SU-DHL-6 (cell line): ENCODE results near the gene PSMB11.

Experiments used
- H2AFZ ChIP-seq: fragments of 200-600 bp; sonication (generic); 2 replicates; pipeline ENCODE4 v1.6.1; 2014; ENCODE audit warnings: low read depth, mild to moderate bottlenecking, moderate library complexity, mixed read lengths, antibody characterized with exemption, low read length; ENCODE audit not compliant: severe bottlenecking
- H3F3A ChIP-seq: fragments of 200-600 bp; shearing (Covaris generic); 2 replicates; pipeline ENCODE4 v1.6.0; 2016; ENCODE audit warnings: antibody characterized with exemption, mild to moderate bottlenecking; ENCODE audit not compliant: insufficient read depth
- H3K27ac ChIP-seq: fragments of 200-600 bp; sonication (generic); 2 replicates; pipeline ENCODE4 v1.5.1; 2016; ENCODE audit warnings: low read depth, mild to moderate bottlenecking, low read length, moderate library complexity, mixed read lengths
- H3K27me3 ChIP-seq: fragments of 200-600 bp; sonication (generic), shearing (Covaris generic); 2 replicates; pipeline ENCODE4 v1.6.0; 2014; ENCODE audit warnings: mild to moderate bottlenecking, low read length
- H3K36me3 ChIP-seq: fragments of 200-600 bp; sonication (generic); 2 replicates; pipeline ENCODE4 v1.6.1; 2014; ENCODE audit warnings: mild to moderate bottlenecking, low read length, mixed read lengths
- H3K4me2 ChIP-seq: fragments of 300-600, 200-600 bp; shearing (Covaris generic), sonication (generic); 2 replicates; pipeline ENCODE4 v1.6.0; 2014; ENCODE audit warnings: low read length, low read depth, mild to moderate bottlenecking; ENCODE audit not compliant: poor library complexity, severe bottlenecking
- H3K4me3 ChIP-seq: fragments of 200-600 bp; sonication (generic); 2 replicates; pipeline ENCODE4 v1.5.1; 2014; ENCODE audit warnings: antibody characterized with exemption, low read length, mild to moderate bottlenecking, mixed read lengths; ENCODE audit not compliant: insufficient read depth, poor library complexity, severe bottlenecking
- H3K79me2 ChIP-seq: fragments of 200-600 bp; sonication (generic); 2 replicates; pipeline ENCODE4 v1.6.1; 2014; ENCODE audit warnings: mild to moderate bottlenecking, low read length, moderate library complexity; ENCODE audit not compliant: insufficient read depth
- H3K9ac ChIP-seq: fragments of 200-600 bp; sonication (generic); 2 replicates; pipeline ENCODE4 v1.7.0; 2014; ENCODE audit warnings: mild to moderate bottlenecking, low read length
- H3K9me2 ChIP-seq: fragments of 200-600 bp; sonication (generic); replicated peaks from 2 replicates; pipeline ENCODE4 v1.6.1; 2014; ENCODE audit warnings: low read length; ENCODE audit not compliant: insufficient read depth
- H3K9me3 ChIP-seq: fragments of 200-600 bp; sonication (generic); 2 replicates; pipeline ENCODE4 v1.6.1; 2014; ENCODE audit warnings: low read length, mixed read lengths; ENCODE audit not compliant: insufficient read depth
- H4K20me1 ChIP-seq: fragments of 200-600 bp; sonication (generic); 2 replicates; pipeline ENCODE4 v1.6.1; 2014; ENCODE audit warnings: low read depth, mild to moderate bottlenecking, antibody characterized with exemption, low read length, moderate library complexity, mixed read lengths
- CTCF ChIP-seq: fragments of 200-600 bp; sonication (generic); IDR thresholded peaks from one replicate; pipeline ENCODE4 v1.5.1; 2017; ENCODE audit warnings: antibody characterized with exemption, mild to moderate bottlenecking, low read length, moderate library complexity; ENCODE audit not compliant: insufficient read depth, poor library complexity, severe bottlenecking
- EZH2phosphoT487 ChIP-seq: fragments of 200-600 bp; sonication (generic), shearing (Covaris generic); conservative IDR thresholded peaks from 2 replicates; pipeline ENCODE4 v1.6.1; 2018; ENCODE audit warnings: mild to moderate bottlenecking, antibody characterized with exemption, low read length, moderate library complexity, mixed read lengths

PSMB11 gene

GRCh38 chr14:23091294-23092225 lies 49.5 kb downstream of the PSMB11 start:
- H3K79me2 ChIP-seq, result peaks cover 55% of the 10 kb centered on the region
- no peak overlapping the region for H2AFZ ChIP-seq
- no peak for TF ChIP-seq EZH2phosphoT487
- TF ChIP-seq CTCF, result no peak
- H3K27ac ChIP-seq, result no peak overlapping the region
- peaks cover 21% of the 10 kb centered on the region for H4K20me1 ChIP-seq
- H3K4me2 ChIP-seq, result no peak overlapping the region
- H3K36me3 ChIP-seq, result peaks cover 42% of the 10 kb centered on the region
- no peaks in the 10 kb centered on the region for H3K9me3 ChIP-seq
- no peak overlapping the region for H3K4me3 ChIP-seq
- 0 out of 2 replicates have a peak, but pooled peaks cover 3% of the 10 kb centered on the region for H3F3A ChIP-seq
- no peaks in the 10 kb centered on the region for H3K9me2 ChIP-seq
- no peaks in the 10 kb centered on the region for H3K27me3 ChIP-seq
- no peak overlapping the region for H3K9ac ChIP-seq

GRCh38 chr14:23093104-23093503 lies 51.1 kb downstream of the PSMB11 start:
- TF ChIP-seq EZH2phosphoT487, result no peak
- TF ChIP-seq CTCF, result no peak
- no peak overlapping the region for H3K4me3 ChIP-seq
- H3F3A ChIP-seq, result no peaks in the 10 kb centered on the region
- H3K79me2 ChIP-seq, result peaks cover 55% of the 10 kb centered on the region
- H2AFZ ChIP-seq, result no peak overlapping the region
- H3K36me3 ChIP-seq, result peaks cover 32% of the 10 kb centered on the region
- peak overlapping the region; percentile 89 for H3K4me2 ChIP-seq
- H3K9me2 ChIP-seq, result no peaks in the 10 kb centered on the region
- peaks cover 21% of the 10 kb centered on the region for H4K20me1 ChIP-seq
- H3K9ac ChIP-seq, result peak overlapping the region; percentile 85; the same call in 1 of the 2 replicates
- H3K9me3 ChIP-seq, result no peaks in the 10 kb centered on the region
- no peak overlapping the region for H3K27ac ChIP-seq
- H3K27me3 ChIP-seq, result no peaks in the 10 kb centered on the region

GRCh38 chr14:23093526-23093925 lies 51.5 kb downstream of the PSMB11 start:
- no peaks in the 10 kb centered on the region for H3F3A ChIP-seq
- peaks cover 21% of the 10 kb centered on the region for H4K20me1 ChIP-seq
- H3K27ac ChIP-seq, result no peak overlapping the region
- H3K79me2 ChIP-seq, result peaks cover 54% of the 10 kb centered on the region
- H3K9me3 ChIP-seq, result no peaks in the 10 kb centered on the region
- peak overlapping the region; percentile 66 for H3K4me3 ChIP-seq
- peak overlapping the region; percentile 85 for H3K9ac ChIP-seq
- H3K36me3 ChIP-seq, result peaks cover 30% of the 10 kb centered on the region
- H3K9me2 ChIP-seq, result no peaks in the 10 kb centered on the region
- peak overlapping the region; percentile 89 for H3K4me2 ChIP-seq
- no peaks in the 10 kb centered on the region for H3K27me3 ChIP-seq
- H2AFZ ChIP-seq, result no peak overlapping the region
- TF ChIP-seq CTCF (no peak), EZH2phosphoT487 (no peak)
